ENCODE measurements around the gene RAB19.
"Not testable (repeated sequence)": the region's sequence is repeated elsewhere in the genome, so short reads cannot be mapped to it uniquely, and the experiment has no call there.

The RAB19 gene

DNA sequence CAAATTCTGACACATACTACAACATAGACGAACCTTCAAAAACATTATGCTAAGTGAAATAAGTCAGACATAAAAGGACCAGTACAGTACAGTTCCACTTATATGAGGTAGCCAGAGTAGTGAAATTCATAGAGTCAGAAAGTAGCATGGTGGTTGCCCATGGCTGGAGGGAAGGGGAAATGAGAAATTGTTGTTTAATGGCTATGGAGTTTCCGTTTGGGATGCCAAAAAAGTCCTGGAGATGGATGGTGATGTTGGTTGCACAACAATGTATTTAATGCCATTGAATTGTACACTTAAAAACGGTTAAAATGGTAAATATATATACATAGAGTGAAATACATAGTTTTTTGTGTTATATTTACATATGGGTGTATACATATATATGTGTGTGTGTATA lies 3.5 kb upstream of the RAB19 start:
- ChIA-PET POLR2A (no interaction called here), CTCF (no interaction called here)

DNA sequence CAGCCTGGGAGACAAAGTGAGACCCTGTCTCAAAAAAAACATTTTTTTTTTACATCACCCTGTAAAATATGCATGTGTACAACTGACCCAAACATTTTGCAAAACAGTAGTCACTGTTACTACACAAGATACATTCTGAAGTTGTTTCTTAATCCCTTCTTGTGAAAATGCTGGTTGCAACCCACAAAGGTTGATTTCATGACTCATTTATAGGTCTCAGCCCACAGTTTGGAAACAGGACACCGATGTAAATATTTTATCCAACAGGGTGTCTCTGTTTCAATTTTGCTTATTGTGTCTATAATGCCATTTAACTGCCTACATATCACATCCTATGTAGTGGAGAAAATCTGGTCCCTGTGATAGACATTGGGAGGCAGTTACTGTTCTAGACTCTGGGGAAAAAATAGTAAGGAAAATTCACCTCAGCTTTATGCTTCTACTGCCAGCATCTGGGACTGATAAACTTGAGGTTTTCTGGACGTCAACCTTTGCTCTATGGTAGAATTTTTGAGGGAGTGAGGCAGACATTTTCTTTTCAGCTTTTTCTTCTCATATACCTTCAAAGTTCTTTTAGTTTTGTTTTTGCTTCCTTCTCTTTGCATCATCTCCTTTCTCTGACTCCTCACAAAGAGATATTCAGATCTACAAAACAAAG lies 1.6 kb upstream of the RAB19 start:
- ChIA-PET POLR2A (no interaction called here), CTCF (interaction anchor here (1.4 kb wide), 1 partner anchor 14 kb away, joined by 4 read pairs; no protein-coding TSS in a partner anchor)
- DNase-seq (ENCODE audit: extremely low spot score) = no peak
- TF ChIP-seq, protein P1, sequence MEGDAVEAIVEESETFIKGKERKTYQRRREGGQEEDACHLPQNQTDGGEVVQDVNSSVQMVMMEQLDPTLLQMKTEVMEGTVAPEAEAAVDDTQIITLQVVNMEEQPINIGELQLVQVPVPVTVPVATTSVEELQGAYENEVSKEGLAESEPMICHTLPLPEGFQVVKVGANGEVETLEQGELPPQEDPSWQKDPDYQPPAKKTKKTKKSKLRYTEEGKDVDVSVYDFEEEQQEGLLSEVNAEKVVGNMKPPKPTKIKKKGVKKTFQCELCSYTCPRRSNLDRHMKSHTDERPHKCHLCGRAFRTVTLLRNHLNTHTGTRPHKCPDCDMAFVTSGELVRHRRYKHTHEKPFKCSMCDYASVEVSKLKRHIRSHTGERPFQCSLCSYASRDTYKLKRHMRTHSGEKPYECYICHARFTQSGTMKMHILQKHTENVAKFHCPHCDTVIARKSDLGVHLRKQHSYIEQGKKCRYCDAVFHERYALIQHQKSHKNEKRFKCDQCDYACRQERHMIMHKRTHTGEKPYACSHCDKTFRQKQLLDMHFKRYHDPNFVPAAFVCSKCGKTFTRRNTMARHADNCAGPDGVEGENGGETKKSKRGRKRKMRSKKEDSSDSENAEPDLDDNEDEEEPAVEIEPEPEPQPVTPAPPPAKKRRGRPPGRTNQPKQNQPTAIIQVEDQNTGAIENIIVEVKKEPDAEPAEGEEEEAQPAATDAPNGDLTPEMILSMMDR (IDR thresholded peaks at IDR 0.05; ENCODE audit: control extremely low read depth, extremely low read depth, low read depth, missing control alignments) = no peak

More for the DNA sequence above, 3.5 kb upstream of the RAB19 start:
- DNase-seq (ENCODE audit: extremely low spot score) = no peak
- TF ChIP-seq, protein P1 (IDR thresholded peaks at IDR 0.05; ENCODE audit: control extremely low read depth, extremely low read depth, low read depth, missing control alignments) = no peak

DNA sequence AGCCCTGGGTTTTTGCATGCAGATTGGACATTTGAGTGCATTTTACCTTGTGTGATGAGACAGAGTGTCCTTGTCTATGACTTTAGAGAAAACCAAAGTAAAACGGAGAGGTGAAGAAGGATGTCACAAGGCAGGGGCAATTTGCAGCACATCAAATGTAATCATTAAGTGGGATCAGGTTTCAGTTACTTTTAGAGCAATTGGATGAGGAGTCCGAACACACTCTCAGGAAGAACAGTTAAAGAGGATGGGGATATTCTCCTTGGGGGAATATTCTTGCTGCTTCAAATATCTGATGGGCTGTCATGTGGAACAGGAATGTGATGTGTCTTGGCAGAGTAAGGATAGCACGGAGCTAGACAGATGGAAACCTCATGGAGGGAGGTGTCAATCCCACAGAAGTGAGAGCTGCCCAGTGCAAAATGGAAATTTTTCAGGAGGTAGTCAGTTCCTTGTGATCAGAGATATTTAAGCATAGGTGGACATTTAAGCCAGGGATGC lies 757 bp downstream of the RAB19 start:
- TF ChIP-seq, protein P1 (IDR thresholded peaks at IDR 0.05; ENCODE audit: control extremely low read depth, extremely low read depth, low read depth, missing control alignments) = no peak

DNA sequence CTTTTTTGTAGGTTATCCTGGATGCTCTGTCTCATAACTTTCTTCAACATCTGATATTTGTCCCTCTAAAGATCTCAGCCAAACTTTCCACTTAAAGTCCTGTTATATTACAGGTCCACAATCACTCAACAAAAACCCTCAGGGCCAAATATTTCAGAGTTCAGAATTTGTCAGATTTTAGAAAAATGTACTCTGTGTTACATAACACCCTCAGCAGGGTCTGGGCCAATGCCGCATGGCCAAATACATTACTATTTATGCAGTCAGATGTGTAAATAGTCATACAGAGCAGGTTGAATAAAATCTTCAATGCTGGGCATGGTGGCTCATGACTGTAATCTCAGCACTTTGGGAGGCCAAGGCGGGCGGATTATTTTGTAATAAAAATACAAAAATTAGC lies 11.5 kb downstream of the RAB19 start:
- TF ChIP-seq, protein P1 (IDR thresholded peaks at IDR 0.05; ENCODE audit: control extremely low read depth, extremely low read depth, low read depth, missing control alignments) = no peak
- DNase-seq (ENCODE audit: extremely low spot score) = no peak
- POLR2A ChIA-PET = no interaction called here
- CTCF ChIA-PET = interaction anchor here (2.0 kb wide), 1 partner anchor 12 kb away, joined by 4 read pairs; no protein-coding TSS in a partner anchor

More for the DNA sequence above, 757 bp downstream of the RAB19 start:
- ChIA-PET POLR2A (no interaction called here), CTCF (no interaction called here)
- DNase-seq (ENCODE audit: extremely low spot score) = no peak

DNA sequence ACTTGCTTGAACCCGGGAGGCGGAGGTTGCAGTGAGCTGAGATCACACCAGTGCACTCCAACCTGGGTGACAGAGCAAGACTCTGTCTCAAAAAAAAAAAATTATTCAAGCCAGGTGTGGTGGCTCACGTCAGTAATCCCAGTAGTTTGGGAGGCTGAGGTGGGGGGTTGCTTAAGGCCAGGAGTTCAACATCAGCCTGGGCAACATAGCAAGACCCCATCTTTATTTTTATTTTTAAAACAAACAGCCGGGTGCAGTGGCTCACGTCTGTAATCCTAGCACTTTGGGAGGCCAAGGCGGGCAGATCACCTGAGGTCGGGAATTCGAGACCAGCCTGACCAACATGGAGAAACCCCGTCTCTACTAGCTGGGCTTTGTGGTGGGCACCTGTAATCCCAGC lies 12.0 kb downstream of the RAB19 start:
- CTCF ChIA-PET = interaction anchor here (0.8 to 2.0 kb wide), 2 partner anchors 9 to 13 kb away, joined by 3 to 4 read pairs; no protein-coding TSS in a partner anchor
- POLR2A ChIA-PET; DNase-seq (ENCODE audit: extremely low spot score): not testable (repeated sequence)

DNA sequence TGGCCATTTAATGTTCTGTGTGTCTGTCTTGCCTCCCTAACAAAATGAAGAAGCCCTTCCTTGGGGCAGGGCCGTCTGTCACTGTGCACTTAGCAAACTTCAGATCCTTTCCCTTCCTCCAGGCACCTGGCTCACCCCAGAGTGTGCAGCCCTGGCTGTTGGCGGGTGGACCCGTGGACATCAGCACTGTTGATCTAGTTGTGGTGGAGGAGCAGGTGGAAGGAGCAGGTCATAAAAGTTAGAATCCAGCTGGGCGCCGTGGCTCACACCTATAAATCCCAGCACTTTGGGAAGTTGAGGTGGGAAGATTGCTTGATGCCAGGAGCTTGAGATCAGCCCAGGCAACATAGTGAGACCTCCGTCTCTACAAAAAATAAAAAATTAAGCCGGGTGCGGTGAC lies 12.7 kb downstream of the RAB19 start:
- CTCF ChIA-PET = interaction anchor here (0.8 to 2.0 kb wide), 2 partner anchors 9 to 14 kb away, joined by 3 to 4 read pairs; no protein-coding TSS in a partner anchor
- no peak for DNase-seq (ENCODE audit: extremely low spot score)
- TF ChIP-seq, protein P1 (IDR thresholded peaks at IDR 0.05; ENCODE audit: control extremely low read depth, extremely low read depth, low read depth, missing control alignments) = no peak
- POLR2A ChIA-PET = no interaction called here

DNA sequence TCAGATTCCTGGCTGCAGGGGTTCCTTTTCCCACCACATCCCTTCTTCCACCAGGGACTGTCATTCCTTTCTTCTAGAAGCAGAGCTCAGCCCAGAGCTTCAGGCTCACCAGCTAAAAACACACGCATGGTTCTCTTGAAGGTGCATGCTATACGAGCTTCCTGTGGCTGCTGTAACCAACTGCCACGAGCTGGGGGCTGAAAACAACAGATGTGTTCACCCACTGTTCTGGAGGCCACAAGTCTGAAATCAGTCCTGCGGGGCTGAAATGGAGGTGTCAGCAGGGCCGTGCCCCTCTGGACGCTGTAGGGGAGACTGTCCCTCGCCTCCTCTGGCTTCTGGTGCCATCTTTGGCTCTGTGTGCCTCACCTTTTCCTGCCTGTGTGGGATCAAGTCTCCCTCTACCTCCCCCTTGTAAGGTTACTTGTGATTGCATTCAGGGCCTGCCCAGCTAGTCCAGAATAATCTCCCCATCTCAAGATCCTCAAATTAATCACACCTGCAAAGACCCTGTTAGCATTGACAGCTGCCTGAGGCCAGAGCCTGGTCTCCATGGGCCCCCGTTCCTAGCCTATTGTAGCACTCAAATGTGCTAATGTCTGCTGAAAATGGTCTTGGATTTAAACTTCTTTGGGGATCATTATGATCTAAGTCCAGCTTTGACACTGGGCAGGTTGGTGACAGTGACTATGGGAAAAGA lies 13.7 kb downstream of the RAB19 start:
- TF ChIP-seq, protein P1 (IDR thresholded peaks at IDR 0.05; ENCODE audit: control extremely low read depth, extremely low read depth, low read depth, missing control alignments) = no peak
- CTCF ChIA-PET = interaction anchor here (1.1 to 2.0 kb wide), 2 partner anchors 15 to 18 kb away, joined by 3 to 4 read pairs; no protein-coding TSS in a partner anchor
- no peak for DNase-seq (ENCODE audit: extremely low spot score)
- POLR2A ChIA-PET = no interaction called here

DNA sequence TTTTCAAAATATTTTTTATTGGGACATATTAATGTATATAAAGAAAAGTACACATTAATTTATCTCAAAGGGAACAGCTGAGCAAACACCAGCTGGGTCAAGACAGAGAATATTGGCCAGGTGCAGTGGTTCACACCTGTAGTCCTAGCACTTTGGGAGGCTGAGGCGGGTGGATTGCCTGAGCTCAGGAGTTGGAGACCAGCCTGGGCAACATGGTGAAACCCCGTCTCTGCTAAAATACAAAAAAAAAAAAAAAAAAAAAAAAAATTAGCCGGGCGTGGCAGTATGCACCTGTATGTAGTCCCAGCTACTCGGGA lies 14.3 kb downstream of the RAB19 start:
- CTCF ChIA-PET = interaction anchor here (1.1 kb wide), 1 partner anchor 18 kb away, joined by 3 read pairs; no protein-coding TSS in a partner anchor
- DNase-seq (ENCODE audit: extremely low spot score); POLR2A ChIA-PET: not testable (repeated sequence)

Data from GM10248 (cell line).